Measurements from ENCODE around the gene ABCA5.

DNA sequence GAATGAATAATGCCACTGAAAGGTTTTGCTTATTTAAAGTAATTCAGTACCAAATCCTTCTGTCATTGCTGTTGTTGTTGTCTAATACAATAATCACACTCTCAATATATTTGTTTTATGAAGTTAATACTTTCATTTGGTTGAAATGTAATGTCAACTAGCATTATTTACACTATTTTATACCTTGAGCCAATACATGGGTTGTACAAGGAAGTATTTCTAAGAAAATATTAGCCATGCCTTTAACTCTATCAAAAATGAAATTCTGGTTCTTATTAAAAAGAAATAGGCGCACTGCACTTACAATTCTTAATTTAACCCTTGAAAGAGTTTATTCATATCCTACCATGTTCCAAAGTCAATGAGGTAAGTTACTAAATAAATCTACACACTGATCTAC, 80.7 kb downstream of the ABCA5 start:
- TF ChIP-seq EZH2 (IDR thresholded peaks at IDR 0.05; ENCODE audit: insufficient read depth, poor library complexity, severe bottlenecking) (no peak), EZH2phosphoT487 (IDR thresholded peaks at IDR 0.05; ENCODE audit: insufficient read depth, low read depth) (no peak)
